Stimulated activated CD8-positive, alpha-beta memory T cell treated with anti-CD3 and anti-CD28 coated beads, Interleukin-4, amount 100 ng/mL, for 4 hours (primary cell): Measurements from ENCODE around the gene LRRC71.

Source experiments
- DNase-seq, 2 donors: peaks; one replicate each; pipeline ENCODE4 v3.0.0-alpha.2; 2020; ENCODE audit warnings: low read depth in 2 of 2, low spot score in 1 of 2

The LRRC71 gene

DNA sequence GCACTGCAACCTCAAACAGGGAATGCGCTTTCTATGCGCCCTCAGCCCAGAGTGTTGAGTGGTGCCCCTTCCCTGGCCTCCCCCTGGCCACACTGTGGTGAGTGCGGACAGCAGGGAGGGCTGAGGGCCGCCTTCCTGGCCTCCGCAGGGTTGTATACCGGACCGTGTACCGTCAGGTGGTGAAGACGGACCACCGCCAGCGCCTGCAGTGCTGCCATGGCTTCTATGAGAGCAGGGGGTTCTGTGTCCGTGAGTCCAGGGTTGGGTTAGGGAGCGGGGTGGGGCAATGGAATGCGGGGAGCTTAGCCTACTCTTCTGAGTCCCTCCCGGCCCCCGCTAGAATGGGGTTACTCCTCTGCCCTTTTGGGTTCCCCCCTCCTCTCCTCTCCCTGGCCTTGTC is 15.3 kb upstream of the LRRC71 start:
- no peak for DNase-seq

DNA sequence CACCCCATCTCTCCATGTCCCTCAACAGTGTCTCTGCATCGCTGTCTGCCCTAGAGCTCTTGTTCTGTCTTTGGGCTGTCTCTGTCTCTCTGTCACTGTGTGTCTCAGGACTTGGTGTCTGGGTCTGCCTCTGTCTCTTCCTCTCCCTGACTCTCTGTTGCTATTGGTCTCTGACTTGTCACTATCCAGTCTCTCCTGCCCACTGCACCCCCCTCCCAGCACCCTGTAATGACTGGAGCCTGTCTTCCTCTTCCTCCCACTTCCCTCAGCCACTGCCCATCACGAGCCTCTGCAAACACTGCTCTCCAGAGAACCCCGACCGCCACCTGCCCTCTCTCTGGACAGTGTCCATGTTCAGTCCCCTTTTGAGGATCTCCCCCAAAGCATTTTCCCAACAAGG is 14.8 kb upstream of the LRRC71 start:
- no peak for DNase-seq

DNA sequence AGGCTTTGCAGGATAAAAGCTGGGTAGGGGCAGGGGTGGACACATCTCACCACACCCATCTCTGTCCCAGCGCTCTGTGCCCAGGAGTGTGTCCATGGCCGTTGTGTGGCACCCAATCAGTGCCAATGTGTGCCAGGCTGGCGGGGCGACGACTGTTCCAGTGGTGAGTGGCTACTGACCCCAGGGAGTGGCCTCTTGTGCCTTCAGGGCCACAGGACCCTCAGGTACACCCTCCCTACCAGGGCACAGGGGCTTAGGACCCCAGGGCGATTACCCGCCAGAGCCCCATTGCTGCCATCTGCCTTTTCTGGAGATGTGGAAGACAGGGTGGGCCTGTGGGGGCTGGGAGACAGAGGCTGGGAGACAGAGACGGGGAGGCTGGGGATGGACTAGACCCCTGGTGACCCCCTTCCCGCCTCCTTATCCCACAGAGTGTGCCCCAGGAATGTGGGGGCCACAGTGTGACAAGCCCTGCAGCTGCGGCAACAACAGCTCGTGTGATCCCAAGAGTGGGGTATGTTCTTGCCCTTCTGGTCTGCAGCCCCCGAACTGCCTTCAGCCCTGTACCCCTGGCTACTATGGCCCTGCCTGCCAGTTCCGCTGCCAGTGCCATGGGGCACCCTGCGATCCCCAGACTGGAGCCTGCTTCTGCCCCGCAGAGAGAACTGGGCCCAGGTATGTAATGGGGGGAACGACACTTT is 14.1 kb upstream of the LRRC71 start:
- DNase-seq = no peak

DNA sequence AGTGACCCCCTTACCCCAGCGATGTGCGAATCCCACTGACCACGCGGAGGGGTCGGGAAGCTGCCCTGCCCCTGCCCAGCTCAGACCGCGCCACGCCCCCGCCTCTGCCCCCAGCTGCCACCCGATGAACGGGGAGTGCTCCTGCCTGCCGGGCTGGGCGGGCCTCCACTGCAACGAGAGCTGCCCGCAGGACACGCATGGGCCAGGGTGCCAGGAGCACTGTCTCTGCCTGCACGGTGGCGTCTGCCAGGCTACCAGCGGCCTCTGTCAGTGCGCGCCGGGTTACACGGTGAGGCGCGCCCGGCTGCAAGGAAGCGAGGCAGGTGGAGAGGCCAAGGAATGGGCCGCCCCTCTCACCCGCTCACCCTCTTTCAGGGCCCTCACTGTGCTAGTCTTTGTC is 11.9 kb upstream of the LRRC71 start:
- no peak for DNase-seq

- no peak for DNase-seq
These were observed 11.5 kb upstream of the LRRC71 start for GRCh38 chr1:156908955-156909354.

DNA sequence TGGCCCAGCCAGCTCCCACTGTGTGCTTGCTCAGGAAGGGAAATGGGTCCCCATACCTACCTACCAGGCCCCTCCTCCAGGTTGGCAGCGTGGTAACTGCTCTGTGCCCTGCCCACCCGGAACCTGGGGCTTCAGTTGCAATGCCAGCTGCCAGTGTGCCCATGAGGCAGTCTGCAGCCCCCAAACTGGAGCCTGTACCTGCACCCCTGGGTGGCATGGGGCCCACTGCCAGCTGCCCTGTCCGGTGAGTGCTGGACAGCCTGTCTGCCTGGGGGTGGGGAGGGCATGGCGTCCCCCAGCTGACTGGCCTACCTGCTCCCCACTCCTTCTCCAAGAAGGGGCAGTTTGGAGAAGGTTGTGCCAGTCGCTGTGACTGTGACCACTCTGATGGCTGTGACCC is 10.8 kb upstream of the LRRC71 start:
- no peak for DNase-seq

DNA sequence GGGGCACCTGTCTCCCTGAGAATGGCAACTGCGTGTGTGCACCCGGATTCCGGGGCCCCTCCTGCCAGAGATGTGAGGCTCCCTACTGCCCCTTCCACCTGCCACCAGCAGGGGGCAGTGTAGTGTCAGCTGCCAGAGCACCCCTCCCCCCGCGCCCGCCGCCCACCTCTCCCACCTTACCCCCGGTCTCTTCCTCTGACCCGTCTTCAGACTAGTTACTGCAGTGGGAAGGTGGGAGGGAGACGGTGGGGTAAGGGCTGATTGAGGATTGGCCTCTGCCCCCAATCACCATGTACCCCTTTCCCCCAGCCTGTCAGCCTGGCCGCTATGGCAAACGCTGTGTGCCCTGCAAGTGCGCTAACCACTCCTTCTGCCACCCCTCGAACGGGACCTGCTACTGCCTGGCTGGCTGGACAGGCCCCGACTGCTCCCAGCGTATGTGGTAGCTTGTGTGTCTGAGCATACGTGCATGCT is 10.1 kb upstream of the LRRC71 start:
- peak; percentile 14 to 25 for DNase-seq

- no peak for DNase-seq
These were observed 8.7 kb upstream of the LRRC71 start for GRCh38 chr1:156911577-156912298.

DNA sequence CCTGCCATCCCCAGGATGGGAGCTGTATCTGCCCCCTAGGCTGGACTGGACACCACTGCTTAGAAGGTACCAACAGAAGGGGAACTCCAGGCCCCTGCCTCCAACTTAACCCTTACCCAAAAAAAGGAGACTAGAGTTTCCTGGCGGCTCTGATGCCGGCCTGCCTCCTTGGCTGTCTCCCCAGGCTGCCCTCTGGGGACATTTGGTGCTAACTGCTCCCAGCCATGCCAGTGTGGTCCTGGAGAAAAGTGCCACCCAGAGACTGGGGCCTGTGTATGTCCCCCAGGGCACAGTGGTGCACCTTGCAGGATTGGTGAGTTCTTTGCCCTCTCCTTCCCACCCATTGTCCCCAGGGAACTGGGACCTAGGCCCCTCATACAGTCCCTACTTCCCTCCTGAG is 8.1 kb upstream of the LRRC71 start:
- DNase-seq = no peak

DNA sequence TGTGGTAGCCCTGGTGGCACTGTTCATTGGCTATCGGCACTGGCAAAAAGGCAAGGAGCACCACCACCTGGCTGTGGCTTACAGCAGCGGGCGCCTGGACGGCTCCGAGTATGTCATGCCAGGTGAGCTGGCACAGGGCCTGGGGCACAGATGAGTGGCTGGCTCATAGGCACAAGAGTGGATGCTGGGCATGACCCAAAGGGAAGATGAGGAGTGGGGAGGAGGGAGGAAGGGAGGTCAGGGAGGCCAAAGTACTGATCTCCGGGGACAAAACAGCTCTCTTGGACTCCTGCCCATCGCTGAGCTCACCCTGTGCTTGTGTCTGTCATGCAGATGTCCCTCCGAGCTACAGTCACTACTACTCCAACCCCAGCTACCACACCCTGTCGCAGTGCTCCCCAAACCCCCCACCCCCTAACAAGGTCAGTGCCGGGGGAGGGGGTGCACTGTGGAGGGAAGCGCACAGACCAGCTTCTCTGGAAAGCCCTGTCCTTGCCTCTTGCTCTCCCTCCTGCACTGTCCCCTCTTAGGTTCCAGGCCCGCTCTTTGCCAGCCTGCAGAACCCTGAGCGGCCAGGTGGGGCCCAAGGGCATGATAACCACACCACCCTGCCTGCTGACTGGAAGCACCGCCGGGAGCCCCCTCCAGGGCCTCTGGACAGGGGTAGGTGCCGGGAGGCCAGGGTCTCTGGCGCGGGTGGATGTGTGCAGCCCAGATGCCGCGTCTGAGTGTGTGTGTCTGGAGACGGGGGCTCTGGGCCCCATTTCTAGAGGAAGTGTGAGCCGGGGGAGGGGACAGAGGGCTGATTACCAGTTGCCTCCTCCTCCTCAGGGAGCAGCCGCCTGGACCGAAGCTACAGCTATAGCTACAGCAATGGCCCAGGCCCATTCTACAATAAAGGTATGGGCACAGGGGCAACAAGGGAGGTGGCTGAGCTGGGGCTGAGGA is 7.3 kb upstream of the LRRC71 start:
- no peak for DNase-seq

DNA sequence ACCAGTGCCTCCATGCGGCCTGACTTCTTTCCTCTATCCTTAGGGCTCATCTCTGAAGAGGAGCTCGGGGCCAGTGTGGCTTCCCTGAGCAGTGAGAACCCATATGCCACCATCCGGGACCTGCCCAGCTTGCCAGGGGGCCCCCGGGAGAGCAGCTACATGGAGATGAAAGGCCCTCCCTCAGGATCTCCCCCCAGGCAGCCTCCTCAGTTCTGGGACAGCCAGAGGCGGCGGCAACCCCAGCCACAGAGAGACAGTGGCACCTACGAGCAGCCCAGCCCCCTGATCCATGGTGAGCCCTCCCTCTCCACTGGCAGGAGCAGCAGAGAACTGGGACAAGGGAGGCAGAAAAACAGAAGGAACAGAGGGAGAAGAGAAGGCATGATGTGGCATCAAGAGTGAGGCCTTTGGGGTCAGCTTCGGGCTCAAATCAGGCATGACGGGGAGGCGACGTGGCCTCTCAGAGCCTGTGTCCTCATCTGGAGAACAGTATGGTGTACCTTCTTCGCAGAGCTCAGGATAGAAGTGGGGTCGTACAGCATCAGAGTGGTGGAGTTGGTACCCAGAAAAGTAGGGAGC is 6.5 kb upstream of the LRRC71 start:
- DNase-seq = no peak

DNA sequence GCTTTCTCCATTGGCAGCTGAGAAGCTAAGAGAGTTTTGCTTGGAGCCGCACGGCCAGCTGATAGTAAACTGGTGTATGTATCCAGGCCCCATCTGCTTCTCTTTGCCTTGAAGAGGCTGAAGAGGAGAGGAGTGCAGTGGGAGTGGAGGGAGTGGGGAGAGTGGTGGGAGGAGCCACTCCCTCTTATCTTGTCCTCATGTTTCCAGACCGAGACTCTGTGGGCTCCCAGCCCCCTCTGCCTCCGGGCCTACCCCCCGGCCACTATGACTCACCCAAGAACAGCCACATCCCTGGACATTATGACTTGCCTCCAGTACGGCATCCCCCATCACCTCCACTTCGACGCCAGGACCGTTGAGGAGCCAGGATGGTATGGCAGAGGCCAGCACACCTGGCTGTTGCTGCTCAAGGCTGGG is 6.0 kb upstream of the LRRC71 start:
- DNase-seq = no peak

DNA sequence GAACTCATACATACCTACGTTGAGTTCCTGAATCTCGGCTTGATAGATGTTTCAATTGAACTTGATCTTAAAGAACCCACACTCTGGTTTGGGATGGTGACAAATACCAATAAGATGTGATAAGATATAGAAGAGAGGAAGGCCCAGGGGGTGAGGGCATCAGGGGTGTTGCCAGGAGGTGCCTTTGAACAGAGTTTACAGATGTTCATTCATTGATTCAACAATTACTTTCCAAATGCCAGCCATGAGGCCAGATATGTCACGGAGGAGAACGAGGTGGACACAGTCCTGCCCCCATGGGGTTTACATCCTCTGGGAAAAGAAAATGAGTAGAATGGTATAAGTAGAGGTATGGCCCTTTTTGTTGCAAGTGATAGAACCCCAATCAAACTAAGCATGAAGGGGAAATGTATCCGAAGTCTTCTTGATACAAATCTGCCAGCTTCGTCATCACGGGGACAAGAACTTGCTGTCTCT is 659 bp downstream of the LRRC71 start:
- DNase-seq = no peak

GRCh38 chr1:156922986-156923669 is 2.7 kb downstream of the LRRC71 start:
- DNase-seq = no peak

DNA sequence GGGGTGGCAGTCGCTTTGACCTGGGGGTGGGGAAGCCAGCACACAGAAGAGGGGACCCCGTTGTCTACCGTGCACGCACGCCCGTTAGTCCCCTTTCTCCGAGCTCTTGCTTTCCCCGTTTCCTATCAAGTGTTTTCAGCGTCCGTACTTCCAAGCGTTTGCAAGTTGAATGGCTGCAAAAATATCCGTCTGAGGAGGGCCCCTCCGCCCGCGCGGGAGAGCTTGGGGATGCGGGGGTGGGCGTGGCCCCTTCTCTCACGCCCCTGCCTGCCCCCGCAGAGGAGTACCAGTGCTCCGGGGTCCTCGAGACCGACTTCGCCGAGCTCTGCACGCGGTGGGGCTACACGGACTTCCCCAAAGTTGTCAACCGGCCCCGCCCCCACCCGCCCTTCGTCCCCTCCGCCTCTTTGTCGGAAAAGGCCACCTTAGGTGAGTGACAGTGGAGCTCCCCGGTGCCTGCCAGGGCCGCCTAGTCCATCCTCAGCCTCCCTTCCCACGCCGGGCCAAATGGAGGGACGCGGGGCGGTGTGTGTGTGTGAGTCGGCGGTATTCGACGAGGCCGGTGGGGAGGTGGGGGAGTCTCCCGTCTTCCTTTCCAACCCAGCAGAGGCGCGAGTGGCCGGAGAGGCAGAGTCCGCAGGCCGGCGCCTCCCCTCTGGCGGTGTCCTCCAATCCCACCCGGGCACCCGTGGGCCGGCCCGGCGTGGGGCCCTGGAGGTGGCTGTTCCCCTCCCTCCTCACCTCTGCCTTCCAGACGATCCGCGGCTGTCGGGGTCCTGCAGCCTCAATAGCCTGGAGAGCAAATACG is 3.4 kb downstream of the LRRC71 start:
- DNase-seq = no peak

GRCh38 chr1:156924478-156925153 is 4.2 kb downstream of the LRRC71 start:
- DNase-seq = no peak

- no peak for DNase-seq
These were observed 5.0 kb downstream of the LRRC71 start for GRCh38 chr1:156925154-156926010.

DNA sequence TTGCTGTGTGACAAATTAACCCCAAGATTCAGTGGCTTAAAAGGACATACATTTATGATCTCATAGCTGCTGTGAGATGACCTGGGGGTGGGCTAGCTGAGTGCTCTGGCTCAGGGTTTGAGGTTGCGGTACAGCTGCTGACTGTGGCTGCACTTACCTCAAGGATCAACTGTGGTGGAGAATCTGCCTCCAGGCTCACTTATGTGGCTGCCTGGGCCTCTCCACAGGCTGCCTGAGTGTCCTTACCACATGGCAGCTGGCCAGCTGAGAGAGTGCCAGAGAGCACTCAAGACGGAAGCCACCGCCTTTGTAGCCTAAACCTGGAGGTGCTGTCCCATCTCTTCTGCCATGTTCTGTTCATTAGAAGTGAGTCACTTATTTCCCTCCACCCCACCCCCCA is 5.7 kb downstream of the LRRC71 start:
- DNase-seq = peak in 1 of 2 donors; percentile 5
